ENCODE results near the gene TMCC2. TPM values are rescaled to one million over a fixed set of nuclear protein-coding genes. Genes with fewer than 3 reads are reported as not detected.

TMCC2 gene
- total RNA-seq, 1 donor from 2014 or later, result 3.4 TPM

- DNase-seq (ENCODE audit: extremely low spot score, unreplicated experiment), result no peak
- Mint-ChIP-seq H3K4me3 (ENCODE audit: unreplicated experiment) (no peak overlapping the region), H3K4me1 (ENCODE audit: unreplicated experiment) (peaks cover 11% of the 10 kb centered on the region)
Observed at GRCh38 chr1:205186191-205186590, 41.6 kb upstream of the TMCC2 start.

GRCh38 chr1:205187420-205187819 lies 40.3 kb upstream of the TMCC2 start:
- DNase-seq (ENCODE audit: extremely low spot score, unreplicated experiment), result no peak
- Mint-ChIP-seq H3K36me3 (ENCODE audit: unreplicated experiment) (peaks cover 11% of the 10 kb centered on the region), H3K9me3 (ENCODE audit: unreplicated experiment) (no peaks in the 10 kb centered on the region), H3K4me3 (ENCODE audit: unreplicated experiment) (no peak overlapping the region), H3K27ac (ENCODE audit: unreplicated experiment) (no peak overlapping the region), H3K27me3 (ENCODE audit: unreplicated experiment) (no peaks in the 10 kb centered on the region), H3K4me1 (ENCODE audit: unreplicated experiment) (peaks cover 14% of the 10 kb centered on the region)
- TF ChIP-seq, protein P1, sequence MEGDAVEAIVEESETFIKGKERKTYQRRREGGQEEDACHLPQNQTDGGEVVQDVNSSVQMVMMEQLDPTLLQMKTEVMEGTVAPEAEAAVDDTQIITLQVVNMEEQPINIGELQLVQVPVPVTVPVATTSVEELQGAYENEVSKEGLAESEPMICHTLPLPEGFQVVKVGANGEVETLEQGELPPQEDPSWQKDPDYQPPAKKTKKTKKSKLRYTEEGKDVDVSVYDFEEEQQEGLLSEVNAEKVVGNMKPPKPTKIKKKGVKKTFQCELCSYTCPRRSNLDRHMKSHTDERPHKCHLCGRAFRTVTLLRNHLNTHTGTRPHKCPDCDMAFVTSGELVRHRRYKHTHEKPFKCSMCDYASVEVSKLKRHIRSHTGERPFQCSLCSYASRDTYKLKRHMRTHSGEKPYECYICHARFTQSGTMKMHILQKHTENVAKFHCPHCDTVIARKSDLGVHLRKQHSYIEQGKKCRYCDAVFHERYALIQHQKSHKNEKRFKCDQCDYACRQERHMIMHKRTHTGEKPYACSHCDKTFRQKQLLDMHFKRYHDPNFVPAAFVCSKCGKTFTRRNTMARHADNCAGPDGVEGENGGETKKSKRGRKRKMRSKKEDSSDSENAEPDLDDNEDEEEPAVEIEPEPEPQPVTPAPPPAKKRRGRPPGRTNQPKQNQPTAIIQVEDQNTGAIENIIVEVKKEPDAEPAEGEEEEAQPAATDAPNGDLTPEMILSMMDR (IDR thresholded peaks at IDR 0.05), result no peak

More at GRCh38 chr1:205186191-205186590, 41.6 kb upstream of the TMCC2 start:
- peaks cover 11% of the 10 kb centered on the region for H3K36me3 Mint-ChIP-seq (ENCODE audit: unreplicated experiment)
- H3K27me3 Mint-ChIP-seq (ENCODE audit: unreplicated experiment), result no peaks in the 10 kb centered on the region
- no peak overlapping the region for H3K27ac Mint-ChIP-seq (ENCODE audit: unreplicated experiment)
- H3K9me3 Mint-ChIP-seq (ENCODE audit: unreplicated experiment), result no peaks in the 10 kb centered on the region
- TF ChIP-seq, protein P1 (IDR thresholded peaks at IDR 0.05), result no peak

GRCh38 chr1:205188098-205188497 lies 39.6 kb upstream of the TMCC2 start:
- DNase-seq (ENCODE audit: extremely low spot score, unreplicated experiment), result no peak
- Mint-ChIP-seq H3K36me3 (ENCODE audit: unreplicated experiment) (peaks cover 6% of the 10 kb centered on the region), H3K27ac (ENCODE audit: unreplicated experiment) (no peak overlapping the region), H3K27me3 (ENCODE audit: unreplicated experiment) (no peaks in the 10 kb centered on the region), H3K4me3 (ENCODE audit: unreplicated experiment) (no peak overlapping the region), H3K9me3 (ENCODE audit: unreplicated experiment) (no peaks in the 10 kb centered on the region), H3K4me1 (ENCODE audit: unreplicated experiment) (peaks cover 14% of the 10 kb centered on the region)
- TF ChIP-seq, protein P1 (IDR thresholded peaks at IDR 0.05), result no peak

GRCh38 chr1:205188596-205188995 lies 39.1 kb upstream of the TMCC2 start:
- no peaks in the 10 kb centered on the region for H3K27me3 Mint-ChIP-seq (ENCODE audit: unreplicated experiment)
- TF ChIP-seq, protein P1 (IDR thresholded peaks at IDR 0.05), result no peak
- H3K4me1 Mint-ChIP-seq (ENCODE audit: unreplicated experiment), result peaks cover 12% of the 10 kb centered on the region
- no peaks in the 10 kb centered on the region for H3K9me3 Mint-ChIP-seq (ENCODE audit: unreplicated experiment)
- H3K4me3 Mint-ChIP-seq (ENCODE audit: unreplicated experiment), result no peak overlapping the region
- no peak for DNase-seq (ENCODE audit: extremely low spot score, unreplicated experiment)
- H3K27ac Mint-ChIP-seq (ENCODE audit: unreplicated experiment), result no peak overlapping the region
- peaks cover 6% of the 10 kb centered on the region for H3K36me3 Mint-ChIP-seq (ENCODE audit: unreplicated experiment)

DNA sequence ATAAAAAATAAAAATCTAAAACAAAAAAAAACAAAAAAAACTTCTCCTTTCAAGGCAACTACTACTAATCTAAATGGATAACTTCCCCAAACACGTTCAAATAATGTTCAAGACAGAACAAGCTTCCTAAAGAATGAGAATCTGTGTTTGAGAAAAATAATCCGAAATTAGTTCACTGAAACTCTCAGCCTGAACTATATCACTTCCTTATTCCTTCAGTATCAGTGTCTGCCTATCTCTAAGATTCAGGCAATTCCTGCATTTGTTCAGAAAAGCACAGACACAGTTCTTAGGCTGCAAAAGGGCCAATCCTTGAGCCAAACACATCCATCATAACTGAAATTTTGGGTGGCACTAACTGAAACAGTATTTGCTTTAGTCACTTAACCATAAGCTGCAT lies 38.6 kb upstream of the TMCC2 start:
- no peak overlapping the region for H3K4me3 Mint-ChIP-seq (ENCODE audit: unreplicated experiment)
- H3K4me1 Mint-ChIP-seq (ENCODE audit: unreplicated experiment), result peaks cover 10% of the 10 kb centered on the region
- no peaks in the 10 kb centered on the region for H3K9me3 Mint-ChIP-seq (ENCODE audit: unreplicated experiment)
- H3K36me3 Mint-ChIP-seq (ENCODE audit: unreplicated experiment), result peaks cover 6% of the 10 kb centered on the region
- no peak overlapping the region for H3K27ac Mint-ChIP-seq (ENCODE audit: unreplicated experiment)
- no peak for DNase-seq (ENCODE audit: extremely low spot score, unreplicated experiment)
- H3K27me3 Mint-ChIP-seq (ENCODE audit: unreplicated experiment), result no peaks in the 10 kb centered on the region
- TF ChIP-seq, protein P1 (IDR thresholded peaks at IDR 0.05), result no peak
